Osteocyte (in vitro differentiated cells): ENCODE results near the gene LUZP2. TPM values are rescaled to one million over a fixed set of nuclear protein-coding genes. Genes with fewer than 3 reads are reported as not detected.

Source experiments
- DNase-seq: peaks from one replicate; pipeline ENCODE4 v3.0.0; 2021; ENCODE audit warnings: mixed read lengths; ENCODE audit not compliant: unreplicated experiment; ENCODE audit errors: extremely low spot score
- H3K27ac Mint-ChIP-seq: one replicate; pipeline ENCODE4 v1.8.0; 2021; ENCODE audit warnings: mild to moderate bottlenecking, mixed read lengths; ENCODE audit not compliant: unreplicated experiment
- H3K27me3 Mint-ChIP-seq: one replicate; pipeline ENCODE4 v1.8.0; 2021; ENCODE audit warnings: mixed read lengths; ENCODE audit not compliant: unreplicated experiment
- H3K36me3 Mint-ChIP-seq: one replicate; pipeline ENCODE4 v1.8.0; 2021; ENCODE audit warnings: mixed read lengths; ENCODE audit not compliant: unreplicated experiment
- H3K4me1 Mint-ChIP-seq: one replicate; pipeline ENCODE4 v1.8.0; 2021; ENCODE audit warnings: mixed read lengths; ENCODE audit not compliant: unreplicated experiment
- H3K4me3 Mint-ChIP-seq: one replicate; pipeline ENCODE4 v1.8.0; 2021; ENCODE audit warnings: mild to moderate bottlenecking, moderate library complexity, mixed read lengths; ENCODE audit not compliant: unreplicated experiment
- H3K9me3 Mint-ChIP-seq: one replicate; pipeline ENCODE4 v1.8.0; 2021; ENCODE audit warnings: mixed read lengths; ENCODE audit not compliant: unreplicated experiment
- total RNA-seq: library from RNA; stranded (reverse); gene quantifications from 2 replicates; pipeline ENCODE4 v1.2.1, GENCODE V29; 2021
- TF ChIP-seq, protein P1 (sequence below): fragments of 200-600 bp; sonication (generic); IDR thresholded peaks from 2 replicates; pipeline ENCODE4 v1.5.0; 2021; ENCODE audit warnings: antibody characterized with exemption, mild to moderate bottlenecking, moderate library complexity

LUZP2 gene
- total RNA-seq, 1 donor from 2014 or later = 3.5 TPM

GRCh38 chr11:24861440-24861839, 364.6 kb downstream of the LUZP2 start:
- Mint-ChIP-seq H3K4me1 (no peaks in the 10 kb centered on the region), H3K4me3 (no peak overlapping the region), H3K27ac (no peak overlapping the region), H3K9me3 (no peaks in the 10 kb centered on the region), H3K36me3 (peaks cover 2% of the 10 kb centered on the region), H3K27me3 (no peaks in the 10 kb centered on the region)
- TF ChIP-seq, protein P1, sequence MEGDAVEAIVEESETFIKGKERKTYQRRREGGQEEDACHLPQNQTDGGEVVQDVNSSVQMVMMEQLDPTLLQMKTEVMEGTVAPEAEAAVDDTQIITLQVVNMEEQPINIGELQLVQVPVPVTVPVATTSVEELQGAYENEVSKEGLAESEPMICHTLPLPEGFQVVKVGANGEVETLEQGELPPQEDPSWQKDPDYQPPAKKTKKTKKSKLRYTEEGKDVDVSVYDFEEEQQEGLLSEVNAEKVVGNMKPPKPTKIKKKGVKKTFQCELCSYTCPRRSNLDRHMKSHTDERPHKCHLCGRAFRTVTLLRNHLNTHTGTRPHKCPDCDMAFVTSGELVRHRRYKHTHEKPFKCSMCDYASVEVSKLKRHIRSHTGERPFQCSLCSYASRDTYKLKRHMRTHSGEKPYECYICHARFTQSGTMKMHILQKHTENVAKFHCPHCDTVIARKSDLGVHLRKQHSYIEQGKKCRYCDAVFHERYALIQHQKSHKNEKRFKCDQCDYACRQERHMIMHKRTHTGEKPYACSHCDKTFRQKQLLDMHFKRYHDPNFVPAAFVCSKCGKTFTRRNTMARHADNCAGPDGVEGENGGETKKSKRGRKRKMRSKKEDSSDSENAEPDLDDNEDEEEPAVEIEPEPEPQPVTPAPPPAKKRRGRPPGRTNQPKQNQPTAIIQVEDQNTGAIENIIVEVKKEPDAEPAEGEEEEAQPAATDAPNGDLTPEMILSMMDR = no peak
- DNase-seq = no peak

DNA sequence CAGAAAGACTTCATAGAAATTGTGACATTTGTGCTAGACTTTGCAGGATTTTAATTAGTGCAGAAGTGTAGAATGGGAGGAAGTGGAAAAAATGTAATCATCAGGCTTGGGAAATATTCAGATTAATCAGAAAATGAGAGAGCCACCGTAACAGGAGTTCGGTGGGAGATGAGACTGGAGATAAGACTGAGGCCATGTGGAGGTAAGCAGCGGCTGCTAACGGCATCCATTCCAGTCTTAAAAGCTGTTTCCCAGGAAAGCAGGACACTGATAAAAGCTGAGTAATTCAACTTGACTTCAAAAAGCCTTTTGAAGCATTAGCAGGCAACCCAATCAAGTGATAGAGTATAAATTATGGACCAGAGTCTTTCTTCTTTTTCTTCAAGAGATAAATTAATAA, 369.9 kb downstream of the LUZP2 start:
- Mint-ChIP-seq H3K4me1 (no peaks in the 10 kb centered on the region), H3K36me3 (peaks cover 2% of the 10 kb centered on the region), H3K27me3 (peaks cover 3% of the 10 kb centered on the region), H3K9me3 (no peaks in the 10 kb centered on the region), H3K27ac (no peak overlapping the region), H3K4me3 (no peak overlapping the region)
- DNase-seq = no peak
- TF ChIP-seq, protein P1 = no peak

GRCh38 chr11:24870048-24870447, 373.2 kb downstream of the LUZP2 start:
- no peak for DNase-seq
- Mint-ChIP-seq H3K4me3 (no peak overlapping the region), H3K4me1 (no peaks in the 10 kb centered on the region), H3K27ac (no peak overlapping the region), H3K27me3 (peaks cover 3% of the 10 kb centered on the region), H3K9me3 (no peaks in the 10 kb centered on the region), H3K36me3 (no peaks in the 10 kb centered on the region)
- TF ChIP-seq, protein P1 = no peak

DNA sequence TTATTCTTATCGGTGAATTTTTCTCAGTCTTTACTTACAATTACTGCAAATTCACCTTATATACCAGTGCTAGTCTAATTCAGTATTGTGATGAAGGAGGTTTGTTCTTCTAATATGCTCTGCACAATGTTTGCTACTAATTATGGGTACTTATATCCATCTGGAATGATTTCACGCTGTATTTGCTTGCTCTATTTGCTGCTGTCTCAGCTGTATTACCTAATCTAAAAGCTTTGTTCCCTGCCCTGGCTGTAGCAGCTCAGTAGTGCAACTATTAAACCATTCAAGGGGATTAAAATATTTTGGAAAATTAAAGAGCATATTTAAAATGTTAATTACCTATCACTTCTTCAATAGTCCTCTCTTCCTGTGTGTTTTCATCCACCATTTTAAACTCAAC, 375.3 kb downstream of the LUZP2 start:
- TF ChIP-seq, protein P1 = no peak
- DNase-seq = no peak
- H3K27me3 Mint-ChIP-seq = peaks cover 3% of the 10 kb centered on the region
- no peaks in the 10 kb centered on the region for H3K36me3 Mint-ChIP-seq
- H3K4me1 Mint-ChIP-seq = no peaks in the 10 kb centered on the region
- no peak overlapping the region for H3K4me3 Mint-ChIP-seq
- no peak overlapping the region for H3K27ac Mint-ChIP-seq
- no peaks in the 10 kb centered on the region for H3K9me3 Mint-ChIP-seq

- no peak overlapping the region for H3K27ac Mint-ChIP-seq
- no peak overlapping the region for H3K4me3 Mint-ChIP-seq
- TF ChIP-seq, protein P1 = no peak
- no peaks in the 10 kb centered on the region for H3K9me3 Mint-ChIP-seq
- H3K4me1 Mint-ChIP-seq = no peaks in the 10 kb centered on the region
- H3K27me3 Mint-ChIP-seq = no peaks in the 10 kb centered on the region
- no peaks in the 10 kb centered on the region for H3K36me3 Mint-ChIP-seq
- DNase-seq = no peak
Measured at GRCh38 chr11:24872651-24873311, 375.9 kb downstream of the LUZP2 start.
